Pulmonary artery endothelial cell (primary cell): ENCODE measurements around the gene ASPSCR1. TPM values are rescaled to one million over a fixed set of nuclear protein-coding genes. Genes with fewer than 3 reads are reported as not detected.
"Not testable (repeated sequence)": the region's sequence is repeated elsewhere in the genome, so short reads cannot be mapped to it uniquely, and the experiment has no call there.

Source experiments
- DNase-seq: peaks from one replicate; pipeline ENCODE4 v3.0.0-alpha.2; 2011; ENCODE audit warnings: low read depth, low spot score
- total RNA-seq: library from RNA; depleted of rRNA; stranded (reverse); fragments of >200 nt; gene quantifications from 2 replicates; pipeline ENCODE4 v1.2.3, GENCODE V29; 2014

ASPSCR1 gene
- total RNA-seq, 1 donor from 2014 or later = 25.5 TPM

GRCh38 chr17:81940538-81941483, 36.6 kb upstream of the ASPSCR1 start:
- no peak for DNase-seq

DNA sequence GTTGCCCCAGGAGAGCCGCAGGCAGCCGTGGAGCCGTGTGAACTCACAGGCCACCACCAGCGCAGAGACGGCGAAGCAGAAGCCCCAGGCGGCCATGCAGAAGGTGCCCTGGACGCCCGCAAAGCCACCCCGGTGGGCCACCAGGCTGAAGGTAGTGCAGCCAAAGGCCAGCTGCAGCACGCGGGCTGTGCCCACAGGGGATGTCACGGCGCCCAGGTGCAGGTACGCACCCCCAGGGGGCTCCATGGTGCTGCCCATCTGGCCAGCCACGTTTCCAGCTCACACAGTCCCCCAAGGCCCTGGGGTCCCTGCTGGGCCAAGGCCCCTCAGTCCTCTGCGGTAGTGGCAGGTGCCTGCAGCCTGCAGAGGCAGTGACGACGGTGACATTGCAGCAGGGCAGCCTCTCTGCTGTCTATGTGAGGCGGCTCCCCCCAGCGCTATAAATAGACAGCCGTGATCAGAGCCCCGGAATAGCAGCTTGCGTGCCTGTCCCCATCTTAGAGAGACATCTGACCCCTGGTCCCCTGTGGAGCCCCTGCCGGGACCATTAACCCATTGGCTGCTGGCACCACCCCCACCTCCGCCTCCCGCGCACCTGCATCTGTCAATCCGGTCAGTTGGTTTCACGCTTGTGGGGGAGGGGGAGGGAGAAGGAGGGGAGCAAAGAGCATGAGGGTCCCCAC, 35.8 kb upstream of the ASPSCR1 start:
- DNase-seq = no peak

GRCh38 chr17:81942167-81942553, 35.3 kb upstream of the ASPSCR1 start:
- no peak for DNase-seq

- no peak for DNase-seq
These were observed 32.6 kb upstream of the ASPSCR1 start for GRCh38 chr17:81944858-81945257.

DNA sequence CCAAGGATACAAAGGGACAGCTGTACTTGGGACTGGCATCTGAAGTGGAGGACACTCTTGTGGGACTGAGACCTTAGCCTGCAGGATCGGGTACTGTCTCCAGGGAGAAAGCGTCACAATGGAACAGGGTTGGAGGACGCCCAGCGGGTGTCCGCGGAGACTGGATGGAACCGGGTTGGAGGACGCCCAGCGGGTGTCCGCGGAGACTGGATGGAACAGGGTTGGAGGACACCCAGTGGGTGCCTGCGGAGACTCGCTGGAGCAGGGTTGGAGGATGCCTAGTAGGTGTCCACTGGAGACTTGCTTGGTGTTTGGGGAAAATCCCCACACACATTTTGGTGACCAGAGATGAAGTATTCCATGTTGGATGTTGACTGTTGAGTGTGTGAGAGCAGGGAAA, 30.2 kb upstream of the ASPSCR1 start, which contains the start of gene MYADML2:
Gene MYADML2 (minus strand): TSS at position 45 of the 400 bp plus-strand sequence. CDS start 5,492 bp downstream, outside the sequence.
- no peak for DNase-seq

DNA sequence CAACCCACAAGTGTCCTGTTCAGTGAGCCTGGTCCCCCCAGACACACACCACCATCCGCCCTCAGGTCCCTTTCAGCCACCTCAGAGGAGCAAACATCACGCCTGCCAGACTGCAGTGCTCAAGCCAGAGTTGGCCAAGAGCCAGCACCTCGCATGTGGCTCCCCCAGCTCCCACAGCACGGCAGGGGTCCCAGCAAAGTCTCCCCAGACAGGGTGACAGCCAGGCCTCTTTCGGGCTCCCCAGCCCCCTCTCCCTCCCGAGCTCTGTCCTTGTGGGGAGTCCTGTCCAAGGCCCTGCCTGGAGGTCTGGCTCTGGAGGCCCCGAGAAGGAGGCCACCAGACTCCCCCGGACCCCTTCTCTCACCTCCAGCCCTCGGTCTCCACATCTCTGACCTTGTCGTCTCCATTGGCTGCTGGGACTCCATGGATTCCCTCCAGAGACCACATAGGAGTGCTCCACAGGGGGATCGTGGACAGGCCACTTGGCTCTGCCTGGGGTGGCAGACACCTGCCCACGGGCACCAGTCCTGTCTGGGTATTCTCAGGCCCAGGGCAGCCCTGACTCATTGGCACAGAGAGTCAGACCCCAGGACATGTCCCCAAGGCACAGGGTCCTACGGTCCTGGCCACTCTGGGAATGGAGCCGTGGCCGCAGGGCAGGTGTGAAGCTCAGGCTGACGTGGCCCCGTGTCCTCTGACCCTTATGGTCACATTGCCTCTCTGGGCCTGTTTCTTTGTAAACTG, 28.6 kb upstream of the ASPSCR1 start:
- no peak for DNase-seq

DNA sequence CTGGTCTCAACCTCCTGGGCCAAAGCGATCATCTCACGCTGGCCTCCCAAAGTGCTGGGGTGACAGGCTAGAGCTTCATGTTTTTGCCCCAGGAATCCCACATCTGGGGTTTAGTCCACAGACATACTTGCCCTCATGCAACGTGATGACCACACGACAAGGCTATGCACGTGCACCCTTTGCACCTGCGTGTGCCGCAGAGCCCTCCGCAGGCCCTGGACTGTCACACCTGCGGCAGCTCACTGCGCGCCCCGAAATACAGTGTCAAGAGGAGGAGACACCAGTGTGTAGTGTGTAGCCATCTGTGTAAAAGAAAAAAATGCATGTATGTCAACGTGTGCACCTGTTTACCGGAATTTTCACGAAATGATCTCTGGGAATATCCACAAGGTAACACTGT, 26.9 kb upstream of the ASPSCR1 start:
- no peak for DNase-seq

DNA sequence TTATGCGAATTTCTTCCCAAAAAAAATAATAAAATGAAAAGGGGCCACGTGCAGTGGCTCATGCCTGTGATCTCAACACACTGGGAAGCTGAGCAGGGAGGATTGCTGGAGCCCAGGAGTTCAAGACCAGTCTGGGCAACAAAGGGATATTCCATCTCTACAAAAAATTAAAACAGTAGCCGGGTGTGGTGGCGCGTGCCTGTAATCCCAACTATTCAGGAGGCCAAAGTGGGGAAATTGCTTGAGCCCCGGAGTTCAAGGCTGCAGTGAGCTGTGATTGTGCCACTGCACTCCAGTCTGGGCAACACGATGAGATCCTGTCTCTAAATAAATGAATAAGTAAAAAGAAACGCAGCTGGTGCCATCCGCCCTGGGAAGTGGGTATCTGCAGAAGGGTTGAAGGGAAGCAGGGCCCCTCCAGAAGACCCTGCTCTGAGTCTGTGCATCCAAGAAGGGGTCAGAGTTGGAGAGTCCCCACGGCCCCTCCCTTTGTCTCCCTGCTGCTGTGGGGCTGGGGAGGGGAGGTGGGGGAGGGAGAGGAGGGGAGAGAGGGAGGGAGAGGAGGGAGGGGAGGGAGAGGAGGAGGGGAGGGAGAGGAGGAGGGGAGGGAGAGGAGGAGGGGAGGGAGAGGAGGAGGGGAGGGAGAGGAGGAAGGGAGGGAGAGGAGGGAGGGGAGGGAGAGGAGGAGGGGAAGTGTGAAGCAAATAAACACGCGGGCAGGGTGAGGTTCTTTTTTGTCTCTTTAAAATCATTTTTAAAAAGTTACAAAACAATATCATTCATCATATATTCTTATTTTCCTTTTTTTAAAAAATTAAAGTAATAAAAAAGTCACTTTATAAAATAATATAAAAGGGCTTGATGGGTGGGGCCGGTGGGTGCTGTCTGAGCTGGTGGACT, 25.4 kb upstream of the ASPSCR1 start:
- no peak for DNase-seq

- DNase-seq = no peak
These were observed 24.6 kb upstream of the ASPSCR1 start for GRCh38 chr17:81952792-81953228.

GRCh38 chr17:81953443-81953842, 24.0 kb upstream of the ASPSCR1 start:
- not testable (repeated sequence) for DNase-seq

DNA sequence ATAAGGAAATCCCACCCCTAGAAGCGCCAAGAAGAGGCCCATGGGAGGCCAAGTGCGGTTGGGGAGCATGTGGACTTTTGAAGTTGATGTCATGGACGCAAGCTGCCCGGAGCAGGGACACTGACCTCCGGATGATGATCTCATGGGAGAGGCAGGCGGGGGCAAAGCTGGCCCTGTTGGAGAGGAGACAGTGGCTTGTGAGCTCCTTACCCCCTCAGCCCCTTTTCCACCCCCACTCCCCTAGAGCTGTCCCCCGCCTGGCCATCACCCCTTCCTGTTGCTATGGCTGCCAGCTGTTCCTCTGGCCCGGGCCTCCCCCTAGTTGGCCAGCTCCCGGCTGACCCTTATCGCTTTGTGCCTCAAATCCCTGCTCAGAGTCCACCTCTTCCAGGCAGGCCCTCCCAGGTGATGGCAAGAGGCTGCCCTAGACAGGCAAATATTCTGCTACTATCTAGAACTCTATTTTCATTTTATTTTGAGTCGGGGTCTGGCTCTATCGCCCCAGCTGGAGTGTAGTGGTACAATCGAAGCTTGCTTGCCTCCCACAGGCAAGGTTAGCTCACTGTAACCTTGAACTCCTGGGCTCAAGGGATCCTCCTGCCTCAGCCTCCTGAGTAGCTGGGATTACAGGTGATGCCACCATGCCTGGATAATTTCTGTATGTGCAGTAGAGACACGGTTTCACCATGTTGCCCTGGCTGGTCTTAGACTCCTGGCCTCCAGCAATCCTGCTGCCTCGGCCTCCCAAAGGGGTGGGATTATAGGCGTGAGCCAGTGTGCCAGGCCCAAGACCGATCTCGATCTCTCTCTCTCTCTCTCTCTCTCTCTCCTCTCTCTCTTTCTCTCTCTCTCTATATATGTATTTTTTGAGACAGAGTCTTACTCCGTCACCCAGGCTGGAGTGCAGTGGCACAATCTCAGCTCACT, 23.0 kb upstream of the ASPSCR1 start:
- no peak for DNase-seq

DNA sequence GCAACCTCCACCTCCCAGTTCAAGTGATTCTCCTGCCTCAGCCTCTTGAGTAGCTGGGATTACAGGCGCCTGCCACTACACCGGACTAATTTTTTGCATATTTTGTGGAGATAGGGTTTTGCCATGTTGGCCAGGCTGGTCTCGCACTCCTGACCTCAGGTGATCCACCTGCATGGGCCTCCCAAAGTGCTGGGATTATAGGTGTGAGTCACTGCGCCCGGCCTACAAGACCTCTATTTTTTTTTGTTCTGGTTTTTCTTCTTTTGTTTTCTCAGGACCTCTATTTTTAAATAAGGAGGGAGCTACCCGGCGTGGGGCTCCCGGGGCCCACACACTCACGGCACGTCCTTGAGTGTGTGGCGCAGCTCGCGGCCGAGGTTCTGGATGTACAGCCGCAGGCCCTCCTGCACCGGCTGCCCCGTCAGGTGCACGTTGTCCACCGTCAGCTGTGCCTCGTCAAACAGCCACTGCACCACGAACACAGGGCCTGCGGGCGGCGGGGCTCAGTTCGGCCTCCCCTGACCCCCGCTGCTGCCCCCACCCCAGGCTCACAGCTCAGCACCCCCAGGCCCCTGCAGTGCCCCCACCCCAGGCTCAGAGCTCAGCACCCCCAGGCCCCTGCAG, 22.3 kb upstream of the ASPSCR1 start:
- DNase-seq = no peak

GRCh38 chr17:81955756-81956544, 21.5 kb upstream of the ASPSCR1 start:
- no peak for DNase-seq

- DNase-seq = no peak
These were observed 20.5 kb upstream of the ASPSCR1 start for GRCh38 chr17:81956607-81957589.

- DNase-seq = no peak
These were observed 19.6 kb upstream of the ASPSCR1 start for GRCh38 chr17:81957691-81958432.

DNA sequence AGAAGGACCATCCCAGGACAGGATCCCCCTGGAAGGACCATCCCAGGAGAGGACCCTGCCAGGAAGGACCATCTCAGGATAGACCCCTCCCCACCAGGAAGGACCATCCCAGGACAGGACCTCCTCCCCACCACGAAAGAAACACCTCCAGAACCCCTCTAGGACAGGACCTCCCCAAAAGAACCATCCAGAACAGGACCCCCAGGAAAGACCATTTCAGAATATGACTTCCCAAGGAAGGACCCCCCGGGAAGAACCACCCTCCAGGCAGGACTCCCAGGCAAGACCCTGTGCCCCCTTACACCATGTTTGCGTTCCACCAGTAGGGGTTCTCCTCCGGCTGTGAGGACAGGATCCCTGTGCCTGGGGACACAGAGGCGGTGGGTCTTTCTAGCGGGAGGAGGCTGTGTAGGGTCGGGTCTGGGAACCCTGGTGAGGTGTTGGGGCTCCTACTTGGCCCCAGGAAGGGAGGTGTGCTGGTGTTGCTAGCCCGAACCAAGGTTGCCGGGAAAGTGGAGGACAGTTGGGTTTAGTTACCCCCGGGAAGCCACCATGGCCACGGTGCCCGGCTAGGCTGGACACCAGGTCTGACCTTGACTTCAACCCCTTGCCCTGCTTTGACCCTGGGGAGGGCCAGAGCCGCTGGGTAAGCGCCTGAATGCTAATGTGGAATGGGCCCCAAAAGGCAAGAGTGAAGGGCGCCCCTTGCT, 18.6 kb upstream of the ASPSCR1 start:
- no peak for DNase-seq
